DOHH2 (cell line): ENCODE data around the gene HIBADH.

Experiments used
- CTCF ChIP-seq: fragments of 200-600 bp; sonication (generic); IDR thresholded peaks from one replicate; pipeline ENCODE4 v1.5.1; 2014; ENCODE audit warnings: antibody characterized with exemption, mild to moderate bottlenecking, low read depth, low read length; ENCODE audit not compliant: poor library complexity, severe bottlenecking
- EZH2phosphoT487 ChIP-seq: fragments of 200-600 bp; sonication (generic); IDR thresholded peaks from 2 replicates; pipeline ENCODE4 v1.6.1; 2017; ENCODE audit warnings: borderline replicate concordance, mild to moderate bottlenecking, antibody characterized with exemption, low read length, moderate library complexity, mixed read lengths

GRCh38 chr7:27602766-27603165 lies 59.9 kb downstream of the HIBADH start:
- no peak for TF ChIP-seq CTCF
- no peak for TF ChIP-seq EZH2phosphoT487
